IMR-90 (cell line): ENCODE results near the gene ASAP2. TPM values are rescaled to one million over a fixed set of nuclear protein-coding genes. Genes with fewer than 3 reads are reported as not detected.

Source experiments
- ATAC-seq: fragments of 200-7000 bp; cut with Tn5 transposase; 2 replicates; pipeline ENCODE4 v1.9.1; 2020; ENCODE audit warnings: low read depth, mild to moderate bottlenecking, moderate library complexity
- BruUV-seq: library from RNA; stranded (reverse); fragments of 400-500 nt; replicated peaks from 2 replicates; lab custom pipeline; 2021; lab: Mats Ljungman, UMichigan
- CTCF ChIA-PET: fragments of 300-600 bp; formaldehyde crosslinking; extraction: SDS; loops from one replicate; lab custom pipeline; 2021; ENCODE audit warnings: antibody characterized with exemption; lab: Yijun Ruan, JAX
- POLR2A ChIA-PET: fragments of 300-600 bp; sonication (Branson Sonifier 250); formaldehyde crosslinking; loops from one replicate; lab custom pipeline; 2022; ENCODE audit warnings: antibody characterized with exemption; ENCODE audit not compliant: unreplicated experiment; lab: Charles Lee
- DNase-seq: peaks from one replicate; pipeline ENCODE4 v3.0.0; 2013
- H2AFZ ChIP-seq: replicated peaks from 2 replicates; pipeline ENCODE3; 2013; ENCODE audit warnings: low read length, mild to moderate bottlenecking; ENCODE audit not compliant: poor library complexity
- H2AK5ac ChIP-seq: 2 replicates; pipeline ENCODE4 v1.6.1; 2013; ENCODE audit warnings: low read depth, low read length, inconsistent platforms
- H2AK9ac ChIP-seq: replicated peaks from 2 replicates; pipeline ENCODE3; 2013; ENCODE audit warnings: mild to moderate bottlenecking, low read depth, low read length, moderate library complexity; ENCODE audit not compliant: poor library complexity
- H2BK120ac ChIP-seq: 2 replicates; pipeline ENCODE4 v1.6.1; 2013; ENCODE audit warnings: low read depth, low read length, inconsistent platforms
- H2BK15ac ChIP-seq: 3 replicates; pipeline ENCODE4 v1.6.1; 2013; ENCODE audit warnings: low read depth, low read length, inconsistent platforms
- H2BK20ac ChIP-seq: 2 replicates; pipeline ENCODE4 v1.6.1; 2013; ENCODE audit warnings: low read depth, mild to moderate bottlenecking, inconsistent platforms, low read length, moderate library complexity
- H2BK5ac ChIP-seq: 2 replicates; pipeline ENCODE4 v1.6.1; 2013; ENCODE audit warnings: mild to moderate bottlenecking, low read depth, low read length, inconsistent platforms; ENCODE audit not compliant: poor library complexity, severe bottlenecking
- H3K14ac ChIP-seq: replicated peaks from 2 replicates; pipeline ENCODE4 v1.6.1; 2013; ENCODE audit warnings: low read depth, low read length, inconsistent platforms
- H3K18ac ChIP-seq: 2 replicates; pipeline ENCODE4 v1.6.1; 2013; ENCODE audit warnings: low read depth, low read length, control low read depth
- H3K23ac ChIP-seq: 2 replicates; pipeline ENCODE4 v1.6.1; 2013; ENCODE audit warnings: low read depth, low read length, inconsistent platforms
- H3K27ac ChIP-seq: 2 replicates; pipeline ENCODE4 v1.5.1; 2013; ENCODE audit warnings: mild to moderate bottlenecking, control low read depth, low read length; ENCODE audit not compliant: insufficient read depth
- H3K27me3 ChIP-seq: 2 replicates; pipeline ENCODE4 v1.6.1; 2013; ENCODE audit warnings: low read length; ENCODE audit not compliant: control insufficient read depth, insufficient read depth
- H3K36me3 ChIP-seq: 2 replicates; pipeline ENCODE4 v1.6.1; 2013; ENCODE audit warnings: low read length, mixed read lengths; ENCODE audit not compliant: control insufficient read depth, insufficient read depth
- H3K4ac ChIP-seq: 2 replicates; pipeline ENCODE4 v1.6.1; 2013; ENCODE audit warnings: low read depth, low read length, inconsistent platforms
- H3K4me1 ChIP-seq: 2 replicates; pipeline ENCODE4 v1.6.1; 2013; ENCODE audit warnings: low read length, mixed read lengths; ENCODE audit not compliant: control insufficient read depth, insufficient read depth
- H3K4me2 ChIP-seq: 2 replicates; pipeline ENCODE4 v1.6.1; 2013; ENCODE audit warnings: low read depth, mild to moderate bottlenecking, control low read depth, low read length, moderate library complexity
- H3K4me3 ChIP-seq: 2 replicates; pipeline ENCODE4 v1.5.1; 2013; ENCODE audit warnings: low read depth, mild to moderate bottlenecking, control low read depth, low read length, moderate library complexity; ENCODE audit not compliant: insufficient read depth
- H3K56ac ChIP-seq: 2 replicates; pipeline ENCODE4 v1.6.1; 2013; ENCODE audit warnings: low read length, inconsistent platforms; ENCODE audit not compliant: insufficient read depth; ENCODE audit errors: extremely low read depth
- H3K79me1 ChIP-seq, 2 experiments: 2 replicates each; pipeline ENCODE4 v1.6.1; 2013; ENCODE audit warnings: low read length in 2 of 2, inconsistent platforms in 1 of 2, low read depth in 1 of 2
- H3K9ac ChIP-seq: 2 replicates; pipeline ENCODE4 v1.6.1; 2013; ENCODE audit warnings: low read depth, low read length, control low read depth
- H3K9me1 ChIP-seq: 2 replicates; pipeline ENCODE4 v1.6.1; 2013; ENCODE audit warnings: low read length, inconsistent platforms; ENCODE audit not compliant: insufficient read depth
- H3K9me3 ChIP-seq: 2 replicates; pipeline ENCODE4 v1.6.1; 2013; ENCODE audit warnings: low read length; ENCODE audit not compliant: control insufficient read depth, insufficient read depth
- H4K20me1 ChIP-seq: 2 replicates; pipeline ENCODE4 v1.6.1; 2013; ENCODE audit warnings: low read length, inconsistent platforms; ENCODE audit not compliant: insufficient read depth
- H4K5ac ChIP-seq: 2 replicates; pipeline ENCODE4 v1.6.1; 2013; ENCODE audit warnings: mild to moderate bottlenecking, low read depth, low read length, control low read depth
- H4K8ac ChIP-seq, 2 experiments: 2 replicates each; pipeline ENCODE4 v1.6.1; 2013; ENCODE audit warnings: low read depth in 2 of 2, low read length in 2 of 2, control low read depth in 1 of 2, inconsistent platforms in 1 of 2
- H4K91ac ChIP-seq: 2 replicates; pipeline ENCODE4 v1.6.1; 2013; ENCODE audit warnings: low read depth, low read length, inconsistent platforms; ENCODE audit not compliant: insufficient read depth
- BHLHE40 ChIP-seq: fragments of 150-350 bp; IDR thresholded peaks from 2 replicates; pipeline ENCODE4 v1.6.1; 2016; ENCODE audit warnings: mild to moderate bottlenecking, low read depth, low read length
- CEBPB ChIP-seq: IDR thresholded peaks from 2 replicates; pipeline ENCODE4 v1.6.1; 2012; ENCODE audit warnings: low read depth, low read length, improper control_type of control experiment
- CHD1 ChIP-seq: IDR thresholded peaks from 2 replicates; pipeline ENCODE4 v1.6.1; 2012; ENCODE audit warnings: low read depth, low read length, improper control_type of control experiment
- MAFK ChIP-seq: IDR thresholded peaks from 2 replicates; pipeline ENCODE4 v1.6.1; 2012; ENCODE audit warnings: low read depth, low read length, improper control_type of control experiment
- MAZ ChIP-seq: IDR thresholded peaks from 2 replicates; pipeline ENCODE4 v1.6.1; 2012; ENCODE audit warnings: low read depth, mild to moderate bottlenecking, low read length, improper control_type of control experiment, moderate library complexity, borderline replicate concordance
- MXI1 ChIP-seq: IDR thresholded peaks from 2 replicates; pipeline ENCODE4 v1.6.1; 2012; ENCODE audit warnings: low read depth, mild to moderate bottlenecking, low read length, moderate library complexity, borderline replicate concordance
- NFE2L2 ChIP-seq: fragments of 150-350 bp; IDR thresholded peaks from 2 replicates; pipeline ENCODE4 v1.6.1; 2016; ENCODE audit warnings: low read depth, mild to moderate bottlenecking, low read length
- POLR2A ChIP-seq: IDR thresholded peaks from 2 replicates; pipeline ENCODE4 v1.6.1; 2012; ENCODE audit warnings: mild to moderate bottlenecking, low read depth, low read length
- RAD21 ChIP-seq: IDR thresholded peaks from 2 replicates; pipeline ENCODE4 v1.6.1; 2012; ENCODE audit warnings: low read length, improper control_type of control experiment
- RFX5 ChIP-seq: IDR thresholded peaks from 2 replicates; pipeline ENCODE4 v1.8.0; 2012; ENCODE audit warnings: low read depth, mild to moderate bottlenecking, low read length, moderate library complexity
- SMC3 ChIP-seq: fragments of 150-350 bp; IDR thresholded peaks from 2 replicates; pipeline ENCODE4 v1.6.1; 2016; ENCODE audit warnings: low read depth, mild to moderate bottlenecking, antibody characterized with exemption, low read length, moderate library complexity
- USF2 ChIP-seq: fragments of 150-350 bp; IDR thresholded peaks from 2 replicates; pipeline ENCODE4 v1.6.1; 2017; ENCODE audit warnings: mild to moderate bottlenecking, antibody characterized with exemption, low read length, low read depth
- WGBS, 2 experiments: methylation state at CpG; one replicate each; pipeline versions ENCODE4 v1.1.5 to v1.1.7; 2013; ENCODE audit warnings: missing lambda C conversion rate in 2 of 2; ENCODE audit not compliant: insufficient read length in 1 of 2; ENCODE audit errors: extremely low coverage in 2 of 2; 5-methylcytosine and 5-hydroxymethylcytosine counted together
- dilution Hi-C: fragments of 300-500 bp; cut with HindIII; formaldehyde crosslinking; loops from one replicate; pipeline ENCODE4 v1.14.3; 2018; ENCODE audit warnings: low sequenced_read_pairs; ENCODE audit not compliant: unreplicated experiment
- in situ Hi-C: fragments of 300-500 bp; cut with MboI; formaldehyde crosslinking; loops from 3 replicates; pipeline ENCODE4 v1.14.3; 2019; ENCODE audit warnings: low sequenced_read_pairs, inconsistent platforms, mixed read lengths
- intact Hi-C: fragments of 100-400 bp; cut with micrococcal nuclease; formaldehyde crosslinking; loops from 2 replicates; pipeline ENCODE4 v1.10.0; 2022
- polyA plus RNA-seq, 3 experiments: library from polyadenylated mRNA; depleted of rRNA; stranded (reverse); fragments of >200 nt; gene quantifications; 2 replicates each; pipeline ENCODE4 v1.2.3, GENCODE V29; 2012; ENCODE audit warnings: low replicate concordance in 1 of 3
- total RNA-seq: library from RNA; depleted of rRNA; stranded (reverse); fragments of >200 nt; gene quantifications from 2 replicates; pipeline ENCODE4 v1.2.3, GENCODE V29; 2012

Gene ASAP2
- total and polyA plus RNA-seq, 2 of the 4 experiments (the other 2 are of a cell fraction): 19.7 to 28.1 TPM

GRCh38 chr2:9355270-9355669 lies 148.7 kb downstream of the ASAP2 start:
- H3K23ac ChIP-seq: no peak overlapping the region
- no peak overlapping the region for H3K4me2 ChIP-seq
- ATAC-seq (no peak), DNase-seq (no peak)
- H4K5ac ChIP-seq: no peak overlapping the region
- no peak overlapping the region for H4K8ac ChIP-seq
- no peak overlapping the region for H3K27ac ChIP-seq
- H4K91ac ChIP-seq: no peak overlapping the region
- peaks cover 10 to 29% of the 10 kb centered on the region in 2 experiments; a peak in 3 of 4 replicates for H3K79me1 ChIP-seq
- no peak overlapping the region for H3K14ac ChIP-seq
- dilution Hi-C loops (no loop called here), in situ Hi-C loops (no loop called here), intact Hi-C loops (no loop called here)
- H2AK5ac ChIP-seq: no peak overlapping the region
- H3K4me1 ChIP-seq: peaks cover 4% of the 10 kb centered on the region; the same call in 1 of the 2 replicates
- no TSS peak for BruUV-seq
- no peak overlapping the region for H3K18ac ChIP-seq
- TF ChIP-seq BHLHE40 (no peak), SMC3 (no peak), USF2 (no peak), RAD21 (no peak), POLR2A (no peak), CEBPB (no peak), CHD1 (no peak), MAZ (no peak), RFX5 (no peak), MXI1 (no peak), NFE2L2 (no peak), MAFK (no peak)
- no peak overlapping the region for H2BK120ac ChIP-seq
- no CpG with 5 or more reads among the region's 3 CpGs for WGBS, 2 experiments
- CTCF ChIA-PET: no interaction called here
- no peak overlapping the region for H2AK9ac ChIP-seq
- peaks cover 54% of the 10 kb centered on the region for H3K36me3 ChIP-seq
- H3K56ac ChIP-seq: no peak overlapping the region
- no peak overlapping the region for H3K9ac ChIP-seq
- POLR2A ChIA-PET: no interaction called here
- H2AFZ ChIP-seq: no peak overlapping the region
- H3K27me3 ChIP-seq: no peaks in the 10 kb centered on the region
- H3K4me3 ChIP-seq: no peak overlapping the region
- H3K9me3 ChIP-seq: no peaks in the 10 kb centered on the region
- H3K9me1 ChIP-seq: peaks cover 5% of the 10 kb centered on the region; the same call in 1 of the 2 replicates
- H3K4ac ChIP-seq: no peak overlapping the region
- H4K20me1 ChIP-seq: no peaks in the 10 kb centered on the region
- H2BK20ac ChIP-seq: no peak overlapping the region
- no peak overlapping the region for H2BK15ac ChIP-seq
- no peak overlapping the region for H2BK5ac ChIP-seq
